ENCODE data around the gene ZNF784.

Gene ZNF784

GRCh38 chr19:55606817-55607216, 17.5 kb downstream of the ZNF784 start:
- TF ChIP-seq FOXP2 (optimal IDR thresholded peaks at IDR 0.05; ENCODE audit: borderline replicate concordance, extremely low read depth, extremely low read length, insufficient read depth) (no peak), REST (IDR thresholded peaks at IDR 0.05; ENCODE audit: insufficient read depth in 1 of 2, low read depth in 2 of 2, low read length in 2 of 2) (no peak), TAF1 (IDR thresholded peaks at IDR 0.05; ENCODE audit: borderline replicate concordance, insufficient read depth, low read length) (no peak), SIN3A (IDR thresholded peaks at IDR 0.05; ENCODE audit: borderline replicate concordance, insufficient read depth, low read length) (no peak)

- no peak for TF ChIP-seq REST (IDR thresholded peaks at IDR 0.05; ENCODE audit: insufficient read depth in 1 of 2, low read depth in 2 of 2, low read length in 2 of 2)
- TF ChIP-seq SIN3A (IDR thresholded peaks at IDR 0.05; ENCODE audit: borderline replicate concordance, insufficient read depth, low read length) = no peak
- TF ChIP-seq POLR2AphosphoS5 (IDR thresholded peaks at IDR 0.05; ENCODE audit: low read depth, low read length) = no peak
- no peak for TF ChIP-seq FOXP2 (optimal IDR thresholded peaks at IDR 0.05; ENCODE audit: borderline replicate concordance, extremely low read depth, extremely low read length, insufficient read depth)
- no peak for TF ChIP-seq TAF1 (IDR thresholded peaks at IDR 0.05; ENCODE audit: borderline replicate concordance, insufficient read depth, low read length)
Observed at GRCh38 chr19:55606471-55606787, 17.9 kb downstream of the ZNF784 start.

GRCh38 chr19:55605637-55606470, 18.5 kb downstream of the ZNF784 start, which contains the start of gene ZNF865:
Gene ZNF865 (plus strand): TSS chr19:55605647. CDS start chr19:55613619, 7,972 bp downstream.
- TF ChIP-seq REST (IDR thresholded peaks at IDR 0.05; ENCODE audit: insufficient read depth in 1 of 2, low read depth in 2 of 2, low read length in 2 of 2) (no peak), TAF1 (IDR thresholded peaks at IDR 0.05; ENCODE audit: borderline replicate concordance, insufficient read depth, low read length) (no peak), SIN3A (IDR thresholded peaks at IDR 0.05; ENCODE audit: borderline replicate concordance, insufficient read depth, low read length) (no peak), FOXP2 (optimal IDR thresholded peaks at IDR 0.05; ENCODE audit: borderline replicate concordance, extremely low read depth, extremely low read length, insufficient read depth) (no peak), POLR2AphosphoS5 (IDR thresholded peaks at IDR 0.05; ENCODE audit: low read depth, low read length) (no peak; the same call in 1 of the 2 replicates)

GRCh38 chr19:55605207-55605636, 19.1 kb downstream of the ZNF784 start:
- TF ChIP-seq REST (IDR thresholded peaks at IDR 0.05; ENCODE audit: insufficient read depth in 1 of 2, low read depth in 2 of 2, low read length in 2 of 2) (no peak), POLR2AphosphoS5 (IDR thresholded peaks at IDR 0.05; ENCODE audit: low read depth, low read length) (no peak), TAF1 (IDR thresholded peaks at IDR 0.05; ENCODE audit: borderline replicate concordance, insufficient read depth, low read length) (no peak), FOXP2 (optimal IDR thresholded peaks at IDR 0.05; ENCODE audit: borderline replicate concordance, extremely low read depth, extremely low read length, insufficient read depth) (peak; percentile 6)

Measured in PFSK-1 (cell line).